IMR-90 (cell line): Measurements from ENCODE around the gene CEP57L1.

Experiments
- CEBPB ChIP-seq: IDR thresholded peaks from 2 replicates; pipeline ENCODE4 v1.6.1; 2012; ENCODE audit warnings: low read depth, low read length, improper control_type of control experiment
- CTCF ChIP-seq: conservative IDR thresholded peaks from 2 replicates; pipeline ENCODE4 v1.5.1; 2012; ENCODE audit warnings: mild to moderate bottlenecking, low read depth, low read length, improper control_type of control experiment
- FOS ChIP-seq: fragments of 150-350 bp; IDR thresholded peaks from 2 replicates; pipeline ENCODE4 v1.6.1; 2016; ENCODE audit warnings: low read depth, low read length
- MAFK ChIP-seq: IDR thresholded peaks from 2 replicates; pipeline ENCODE4 v1.6.1; 2012; ENCODE audit warnings: low read depth, low read length, improper control_type of control experiment
- POLR2A ChIP-seq: IDR thresholded peaks from 2 replicates; pipeline ENCODE4 v1.6.1; 2012; ENCODE audit warnings: mild to moderate bottlenecking, low read depth, low read length
- RAD21 ChIP-seq: IDR thresholded peaks from 2 replicates; pipeline ENCODE4 v1.6.1; 2012; ENCODE audit warnings: low read length, improper control_type of control experiment
- RFX5 ChIP-seq: IDR thresholded peaks from 2 replicates; pipeline ENCODE4 v1.8.0; 2012; ENCODE audit warnings: low read depth, mild to moderate bottlenecking, low read length, moderate library complexity

- TF ChIP-seq CTCF (no peak), FOS (no peak), RFX5 (no peak), MAFK (no peak), RAD21 (no peak), POLR2A (no peak), CEBPB (no peak)
These were observed 3.2 kb upstream of the CEP57L1 start for GRCh38 chr6:109092074-109092473.
